Lower lobe of right lung (tissue), 2 donors: Measurements from ENCODE around the gene SCTR. TPM values are rescaled to one million over a fixed set of nuclear protein-coding genes. Genes with fewer than 3 reads are reported as not detected.

Source experiments
- ATAC-seq, 2 donors: fragments of 200-7000 bp; cut with Tn5 transposase; one replicate each; pipeline ENCODE4 v1.9.1; 2020 to 2022; ENCODE audit warnings: mild to moderate bottlenecking in 2 of 2, moderate library complexity in 2 of 2
- DNase-seq: peaks from one replicate; pipeline ENCODE4 v3.0.0-alpha.2; 2020
- H3K27ac ChIP-seq: fragments of 200-600 bp; one replicate; pipeline ENCODE4 v1.8.0; 2022
- H3K27me3 ChIP-seq: fragments of 200-600 bp; one replicate; pipeline ENCODE4 v1.8.0; 2022; ENCODE audit warnings: low read depth
- H3K36me3 ChIP-seq: fragments of 200-600 bp; one replicate; pipeline ENCODE4 v1.8.0; 2022; ENCODE audit warnings: mild to moderate bottlenecking
- H3K4me1 ChIP-seq: fragments of 200-600 bp; one replicate; pipeline ENCODE4 v1.8.0; 2022
- H3K4me3 ChIP-seq: fragments of 200-600 bp; one replicate; pipeline ENCODE4 v1.8.0; 2022; ENCODE audit warnings: mild to moderate bottlenecking
- H3K9me3 ChIP-seq: fragments of 200-600 bp; one replicate; pipeline ENCODE4 v1.8.0; 2022
- CTCF ChIP-seq: fragments of 200-600 bp; IDR thresholded peaks from one replicate; pipeline ENCODE4 v1.8.0; 2022; ENCODE audit warnings: antibody characterized with exemption, mild to moderate bottlenecking
- intact Hi-C: fragments of 100-400 bp; cut with DNase I; formaldehyde crosslinking; loops from one replicate; pipeline ENCODE4 v1.11.0; 2022
- total RNA-seq: library from RNA; stranded (reverse); fragmentation: NEBNext Ultra II Directional; extraction: Animal tissue kit (Norgen Biotek cat#: 25700); gene quantifications from one replicate; pipeline ENCODE4 v1.2.1, GENCODE V29; 2021
- donor health status: DM: no; HTN: yes; CAD: no; lungs with severe emphysema.

SCTR gene
- total RNA-seq, 1 donor from 2014 or later: 13.2 TPM

- no peaks in the 10 kb centered on the region for H3K36me3 ChIP-seq
- H3K27me3 ChIP-seq: no peaks in the 10 kb centered on the region
- ATAC-seq: peak; percentile 86
- H3K4me3 ChIP-seq: peak within 1 kb of the TSS; percentile 77
- peaks cover 90% of the 10 kb centered on the region for H3K4me1 ChIP-seq
- no peak for TF ChIP-seq CTCF
- intact Hi-C loops: no loop called here
- peak within 1 kb of the TSS; percentile 83 for H3K27ac ChIP-seq
- no peaks in the 10 kb centered on the region for H3K9me3 ChIP-seq
- peak; percentile 77 for DNase-seq
Measured at GRCh38 chr2:119431155-119431975, 92.9 kb downstream of the SCTR start, which contains the start of gene TMEM37. Gene TMEM37 (plus strand): TSS chr2:119431854. CDS start chr2:119431904, 50 bp downstream.

- ATAC-seq: no peak
- H3K27me3 ChIP-seq: no peaks in the 10 kb centered on the region
- H3K4me1 ChIP-seq: peaks cover 85% of the 10 kb centered on the region
- TF ChIP-seq CTCF: no peak
- H3K9me3 ChIP-seq: no peaks in the 10 kb centered on the region
- no peak overlapping the region for H3K27ac ChIP-seq
- no peak overlapping the region for H3K4me3 ChIP-seq
- intact Hi-C loops: no loop called here
- no peak for DNase-seq
- H3K36me3 ChIP-seq: no peaks in the 10 kb centered on the region
Measured at GRCh38 chr2:119430023-119430498, 94.2 kb downstream of the SCTR start.

GRCh38 chr2:119429225-119429981, 94.9 kb downstream of the SCTR start:
- Histone ChIP-seq H3K4me1 (peaks cover 79% of the 10 kb centered on the region), H3K9me3 (no peaks in the 10 kb centered on the region), H3K27me3 (no peaks in the 10 kb centered on the region), H3K36me3 (no peaks in the 10 kb centered on the region), H3K27ac (peak overlapping the region; percentile 31), H3K4me3 (no peak overlapping the region)
- DNase-seq (no peak), ATAC-seq (no peak)
- TF ChIP-seq CTCF: no peak
- intact Hi-C loops: no loop called here

GRCh38 chr2:119428488-119429224, 95.6 kb downstream of the SCTR start:
- Histone ChIP-seq H3K4me1 (peaks cover 71% of the 10 kb centered on the region), H3K9me3 (no peaks in the 10 kb centered on the region), H3K36me3 (no peaks in the 10 kb centered on the region), H3K4me3 (no peak overlapping the region), H3K27ac (peak overlapping the region; percentile 31), H3K27me3 (no peaks in the 10 kb centered on the region)
- intact Hi-C loops: no loop called here
- ATAC-seq (peak in 1 of 2 donors; percentile 4), DNase-seq (peak; percentile 68)
- no peak for TF ChIP-seq CTCF

GRCh38 chr2:119427756-119428155, 96.5 kb downstream of the SCTR start:
- no peak for TF ChIP-seq CTCF
- no peak for ATAC-seq

More at GRCh38 chr2:119427756-119428155, 96.5 kb downstream of the SCTR start:
- Histone ChIP-seq H3K27me3 (no peaks in the 10 kb centered on the region), H3K36me3 (no peaks in the 10 kb centered on the region), H3K4me3 (no peak overlapping the region), H3K9me3 (no peaks in the 10 kb centered on the region), H3K27ac (no peak overlapping the region), H3K4me1 (peaks cover 62% of the 10 kb centered on the region)
- no peak for DNase-seq
- intact Hi-C loops: no loop called here
